Activated CD8-positive, alpha-beta T cell treated with anti-CD3 and anti-CD28 coated beads for 36 hours (primary cell): ENCODE results near the gene USP15. TPM values are rescaled to one million over a fixed set of nuclear protein-coding genes. Genes with fewer than 3 reads are reported as not detected.

ENCODE experiments used
- ATAC-seq: fragments of 200-7000 bp; cut with Tn5 transposase; one replicate; pipeline ENCODE4 v1.10.0; 2021; ENCODE audit warnings: mild to moderate bottlenecking, moderate library complexity
- CTCF ChIA-PET: fragments of 350-600 bp; sonication (Branson Sonifier 250); formaldehyde crosslinking; loops from one replicate; lab custom pipeline; 2021; ENCODE audit warnings: antibody characterized with exemption; lab: Charles Lee
- POLR2A ChIA-PET: fragments of 350-600 bp; sonication (Branson Sonifier 250); formaldehyde crosslinking; loops from one replicate; lab custom pipeline; 2021; ENCODE audit warnings: antibody characterized with exemption; lab: Charles Lee
- DNase-seq: peaks from one replicate; pipeline ENCODE4 v3.0.0-alpha.2; 2020
- H3K27ac Mint-ChIP-seq: one replicate; pipeline ENCODE4 v1.8.0; 2021; ENCODE audit warnings: mild to moderate bottlenecking, mixed read lengths
- H3K27me3 Mint-ChIP-seq: one replicate; pipeline ENCODE4 v1.8.0; 2021; ENCODE audit warnings: mixed read lengths
- H3K36me3 Mint-ChIP-seq: one replicate; pipeline ENCODE4 v1.8.0; 2021; ENCODE audit warnings: low read depth, mixed read lengths
- H3K4me1 Mint-ChIP-seq: one replicate; pipeline ENCODE4 v1.8.0; 2021; ENCODE audit warnings: low read depth, mixed read lengths
- H3K4me3 Mint-ChIP-seq: one replicate; pipeline ENCODE4 v1.8.0; 2021; ENCODE audit warnings: mild to moderate bottlenecking, moderate library complexity, mixed read lengths
- H3K9me3 Mint-ChIP-seq: one replicate; pipeline ENCODE4 v1.8.0; 2021; ENCODE audit warnings: mixed read lengths
- CTCF ChIP-seq: fragments of 200-600 bp; IDR thresholded peaks from one replicate; pipeline ENCODE4 v1.8.0; 2022; ENCODE audit warnings: antibody characterized with exemption, mild to moderate bottlenecking
- intact Hi-C: fragments of 100-400 bp; cut with micrococcal nuclease; formaldehyde crosslinking; loops from one replicate; pipeline ENCODE4 v1.10.0; 2022
- total RNA-seq, 2 experiments: library from RNA; stranded (reverse); gene quantifications; one replicate each; pipeline ENCODE4 v1.2.3, GENCODE V29; 2021

USP15 gene
- total RNA-seq, 2 experiments from 2014 or later: 112 to 118 TPM

DNA sequence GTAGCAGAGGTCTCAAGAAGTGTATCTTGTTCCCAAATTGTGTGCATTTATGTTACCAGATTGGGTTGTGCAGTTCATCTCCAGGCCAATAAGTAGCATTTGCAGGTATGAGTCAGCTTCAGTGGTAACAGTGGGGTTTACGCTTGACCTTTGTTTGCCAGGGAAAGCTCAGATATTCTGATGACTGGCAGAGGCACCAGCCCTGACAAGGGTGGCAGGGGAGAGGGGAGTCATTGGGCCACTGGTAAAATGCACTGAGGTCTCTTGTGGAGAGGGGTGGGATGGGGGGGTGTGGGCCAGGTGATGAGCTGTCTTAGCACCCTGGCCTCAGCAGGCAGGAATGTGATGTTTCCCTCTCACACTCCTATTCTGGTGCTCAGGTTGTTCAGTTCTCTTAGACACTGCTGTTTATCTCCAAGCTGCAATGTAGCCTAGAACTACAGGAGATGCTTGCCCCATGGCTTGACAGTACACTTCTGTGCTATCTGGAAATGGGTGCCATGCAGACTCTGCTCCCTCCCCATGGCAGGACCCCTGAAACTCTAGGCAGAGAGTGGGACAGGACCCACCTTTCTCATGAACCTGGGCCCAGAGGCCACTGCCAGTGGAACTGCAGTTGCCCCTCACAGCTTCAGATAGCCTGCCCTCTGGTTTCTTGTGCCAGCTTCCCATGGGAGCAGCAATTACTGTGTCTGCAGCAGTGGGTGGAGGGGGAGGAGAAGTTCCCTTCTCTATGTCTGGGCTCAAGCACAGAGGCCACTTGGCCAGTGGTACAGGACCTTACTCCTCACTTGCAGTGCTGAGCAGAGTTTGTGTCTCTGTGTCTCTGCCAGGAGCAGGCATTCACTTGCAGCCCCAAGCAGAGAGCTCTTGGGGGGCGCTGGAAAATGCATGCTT is 31.9 kb downstream of the USP15 start:
- H3K4me1 Mint-ChIP-seq: peaks cover 81% of the 10 kb centered on the region
- no peak for TF ChIP-seq CTCF
- DNase-seq: peak; percentile 70
- H3K36me3 Mint-ChIP-seq: peaks cover 75% of the 10 kb centered on the region
- ChIA-PET POLR2A (interaction anchor here (0.9 to 1.6 kb wide), 3 partner anchors 7 to 27 kb away, joined by 3 to 4 read pairs (median 3); no protein-coding TSS in a partner anchor), CTCF (interaction anchor here (0.9 to 1.7 kb wide), 4 partner anchors 9 to 42 kb away, joined by 3 to 5 read pairs (median 4); no protein-coding TSS in a partner anchor)
- intact Hi-C loops: no loop called here
- peak overlapping the region; percentile 81 for H3K27ac Mint-ChIP-seq
- no peaks in the 10 kb centered on the region for H3K27me3 Mint-ChIP-seq
- ATAC-seq: peak; percentile 92
- H3K4me3 Mint-ChIP-seq: no peak overlapping the region
- peaks cover 33% of the 10 kb centered on the region for H3K9me3 Mint-ChIP-seq

DNA sequence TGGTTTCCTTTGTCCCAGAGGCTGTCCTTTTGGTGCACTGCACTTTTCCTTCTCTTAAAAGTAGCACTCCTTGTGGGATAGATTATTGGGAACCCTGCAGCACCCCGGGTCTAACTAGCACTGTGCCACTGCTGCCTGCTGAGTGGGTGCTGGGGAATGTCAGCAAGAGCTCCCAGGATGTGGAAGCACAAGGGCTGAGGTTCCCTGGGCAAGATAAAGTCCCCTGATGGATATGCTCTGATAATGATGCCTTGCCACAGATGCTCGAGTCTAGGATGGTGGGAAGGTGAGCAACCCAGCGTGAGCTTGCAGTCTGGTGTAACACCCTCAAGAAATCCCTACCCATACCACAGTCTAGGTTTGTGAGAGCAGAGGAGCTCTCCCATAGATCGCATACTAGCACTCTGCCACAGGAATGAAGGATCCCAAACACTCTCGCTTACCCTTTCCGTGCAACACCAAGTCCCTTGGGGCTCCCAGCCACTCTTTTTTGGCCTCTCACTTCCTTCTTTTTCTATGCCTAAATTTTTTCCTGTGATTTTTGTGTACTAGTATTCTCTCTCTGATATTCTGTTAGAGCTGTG is 32.6 kb downstream of the USP15 start:
- intact Hi-C loops: no loop called here

DNA sequence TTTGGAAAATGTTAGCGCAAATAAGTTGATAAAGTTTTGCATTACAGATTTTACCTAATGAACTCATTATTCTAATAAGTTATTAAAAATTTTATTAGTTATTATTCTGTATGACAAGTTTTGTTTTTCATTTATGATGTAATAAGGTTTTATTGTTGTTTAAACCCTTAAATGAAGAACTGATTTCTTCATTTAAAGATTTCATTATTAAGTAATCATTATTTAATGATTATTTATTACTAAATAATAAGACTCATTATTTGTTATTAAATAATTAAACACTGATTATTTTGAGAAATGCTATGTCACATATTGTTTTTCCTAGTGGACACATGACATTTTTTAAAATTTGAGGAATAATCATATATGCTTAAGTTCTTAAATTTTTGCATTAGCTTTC is 34.2 kb downstream of the USP15 start:
- ChIA-PET CTCF (no interaction called here), POLR2A (no interaction called here)
- H3K4me3 Mint-ChIP-seq: no peak overlapping the region
- peaks cover 77% of the 10 kb centered on the region for H3K4me1 Mint-ChIP-seq
- intact Hi-C loops: no loop called here
- H3K36me3 Mint-ChIP-seq: peaks cover 73% of the 10 kb centered on the region
- H3K9me3 Mint-ChIP-seq: peaks cover 15% of the 10 kb centered on the region
- no peak for ATAC-seq
- no peak for TF ChIP-seq CTCF
- no peaks in the 10 kb centered on the region for H3K27me3 Mint-ChIP-seq
- no peak overlapping the region for H3K27ac Mint-ChIP-seq
- DNase-seq: no peak

More for the DNA sequence above, 32.6 kb downstream of the USP15 start:
- TF ChIP-seq CTCF: no peak
- no peak for ATAC-seq
- H3K4me1 Mint-ChIP-seq: peaks cover 81% of the 10 kb centered on the region
- ChIA-PET CTCF (interaction anchor here (1.7 kb wide), 1 partner anchor 24 kb away, joined by 3 read pairs; no protein-coding TSS in a partner anchor), POLR2A (interaction anchor here (0.9 to 1.6 kb wide), 2 partner anchors 8 to 27 kb away, joined by 3 to 4 read pairs; no protein-coding TSS in a partner anchor)
- H3K27me3 Mint-ChIP-seq: no peaks in the 10 kb centered on the region
- peaks cover 75% of the 10 kb centered on the region for H3K36me3 Mint-ChIP-seq
- no peak for DNase-seq
- H3K4me3 Mint-ChIP-seq: no peak overlapping the region
- H3K27ac Mint-ChIP-seq: peak overlapping the region; percentile 58
- H3K9me3 Mint-ChIP-seq: peaks cover 30% of the 10 kb centered on the region

- Mint-ChIP-seq H3K4me3 (no peak overlapping the region), H3K9me3 (peaks cover 3% of the 10 kb centered on the region), H3K4me1 (peaks cover 80% of the 10 kb centered on the region), H3K27ac (no peak overlapping the region), H3K27me3 (no peaks in the 10 kb centered on the region), H3K36me3 (peaks cover 74% of the 10 kb centered on the region)
- TF ChIP-seq CTCF: no peak
- DNase-seq (no peak), ATAC-seq (no peak)
- POLR2A ChIA-PET: no interaction called here
- CTCF ChIA-PET: interaction anchor here (1.4 kb wide), 1 partner anchor 12 kb away, joined by 3 read pairs; no protein-coding TSS in a partner anchor
- intact Hi-C loops: no loop called here
These were observed 35.8 kb downstream of the USP15 start for GRCh38 chr12:62296001-62296400.
